ENCODE results near the gene ZNF831. TPM values are rescaled to one million over a fixed set of nuclear protein-coding genes. Genes with fewer than 3 reads are reported as not detected.

ZNF831 gene
- total RNA-seq, 4 donors from 2014 or later, result 0.20 to 3.8 (median 2.3) TPM

- Histone ChIP-seq H3K9me3 (no peaks in the 10 kb centered on the region), H3K4me3 (no peak overlapping the region), H3K27me3 (no peaks in the 10 kb centered on the region), H3K27ac (no peak overlapping the region), H3K4me1 (no peaks in the 10 kb centered on the region), H3K36me3 (no peaks in the 10 kb centered on the region)
- in situ Hi-C loops (cut with MboI; ENCODE audit: low pct_ligation_motif_present in 1 of 4, low pct_unique_long_range_greater_than_20kb in 1 of 4, low sequenced_read_pairs in 3 of 4) (no loop called here), intact Hi-C loops (cut with DNase I; ENCODE audit: low total_unique reads) (no loop called here)
- DNase-seq, result no peak
- no peak for TF ChIP-seq CTCF (IDR thresholded peaks at IDR 0.05)
- TF ChIP-seq POLR2A (IDR thresholded peaks at IDR 0.05), result no peak
- TF ChIP-seq POLR2AphosphoS5 (IDR thresholded peaks at IDR 0.05), result no peak
- TF ChIP-seq EP300 (IDR thresholded peaks at IDR 0.05; ENCODE audit: low read depth), result no peak
- WGBS, 2 donors (ENCODE audit: low coverage in 1 of 2), result 87 to 89% methylated on average over 2 of the region's 2 CpGs
These were observed 9.8 kb upstream of the ZNF831 start for GRCh38 chr20:59153832-59154231.

- DNase-seq, result no peak
- in situ Hi-C loops (cut with MboI; ENCODE audit: low pct_ligation_motif_present in 1 of 4, low pct_unique_long_range_greater_than_20kb in 1 of 4, low sequenced_read_pairs in 3 of 4) (no loop called here), intact Hi-C loops (cut with DNase I; ENCODE audit: low total_unique reads) (no loop called here)
- H3K4me3 ChIP-seq, result no peak overlapping the region
- H3K36me3 ChIP-seq, result no peaks in the 10 kb centered on the region
- TF ChIP-seq CTCF (IDR thresholded peaks at IDR 0.05), result no peak
- no peaks in the 10 kb centered on the region for H3K9me3 ChIP-seq
- H3K27ac ChIP-seq, result no peak overlapping the region
- no peaks in the 10 kb centered on the region for H3K27me3 ChIP-seq
- 84 to 86% methylated on average over 10 to 17 of the region's 17 CpGs for WGBS, 2 donors (ENCODE audit: low coverage in 1 of 2)
- H3K4me1 ChIP-seq, result no peaks in the 10 kb centered on the region
These were observed 9.2 kb upstream of the ZNF831 start for GRCh38 chr20:59154317-59155013.

- H3K36me3 ChIP-seq, result no peaks in the 10 kb centered on the region
- H3K9me3 ChIP-seq, result no peaks in the 10 kb centered on the region
- TF ChIP-seq POLR2A (IDR thresholded peaks at IDR 0.05) (no peak), POLR2AphosphoS5 (IDR thresholded peaks at IDR 0.05) (no peak), EP300 (IDR thresholded peaks at IDR 0.05; ENCODE audit: low read depth) (no peak), CTCF (IDR thresholded peaks at IDR 0.05) (no peak)
- in situ Hi-C loops (cut with MboI; ENCODE audit: low pct_ligation_motif_present in 1 of 4, low pct_unique_long_range_greater_than_20kb in 1 of 4, low sequenced_read_pairs in 3 of 4), result no loop called here
- H3K4me1 ChIP-seq, result no peaks in the 10 kb centered on the region
- no peak overlapping the region for H3K27ac ChIP-seq
- WGBS, 2 donors (ENCODE audit: low coverage in 1 of 2), result 82 to 86% methylated on average over 4 to 6 of the region's 6 CpGs
- H3K27me3 ChIP-seq, result no peaks in the 10 kb centered on the region
- H3K4me3 ChIP-seq, result no peak overlapping the region
- intact Hi-C loops (cut with DNase I; ENCODE audit: low total_unique reads), result no loop called here
- DNase-seq, result no peak
These were observed 6.6 kb upstream of the ZNF831 start for GRCh38 chr20:59157064-59157463.

- H3K27me3 ChIP-seq, result no peaks in the 10 kb centered on the region
- H3K9me3 ChIP-seq, result no peaks in the 10 kb centered on the region
- H3K36me3 ChIP-seq, result no peaks in the 10 kb centered on the region
- TF ChIP-seq EP300 (IDR thresholded peaks at IDR 0.05; ENCODE audit: low read depth), result no peak
- no peak for TF ChIP-seq CTCF (IDR thresholded peaks at IDR 0.05)
- TF ChIP-seq POLR2AphosphoS5 (IDR thresholded peaks at IDR 0.05), result no peak
- no peak for TF ChIP-seq POLR2A (IDR thresholded peaks at IDR 0.05)
- no peaks in the 10 kb centered on the region for H3K4me1 ChIP-seq
- in situ Hi-C loops (cut with MboI; ENCODE audit: low pct_ligation_motif_present in 1 of 4, low pct_unique_long_range_greater_than_20kb in 1 of 4, low sequenced_read_pairs in 3 of 4), result no loop called here
- intact Hi-C loops (cut with DNase I; ENCODE audit: low total_unique reads), result no loop called here
- H3K27ac ChIP-seq, result no peak overlapping the region
- no peak overlapping the region for H3K4me3 ChIP-seq
- DNase-seq, result no peak
These were observed 6.1 kb upstream of the ZNF831 start for GRCh38 chr20:59157531-59157930.
